Activated CD4-positive, alpha-beta memory T cell treated with anti-CD3 and anti-CD28 coated beads, Interleukin-2, amount 10 ng/mL, durations not matched to agents 7 days and 5 days (primary cell): ENCODE data around the gene KCTD13. TPM values are rescaled to one million over a fixed set of nuclear protein-coding genes. Genes with fewer than 3 reads are reported as not detected.
"Not testable (repeated sequence)": the region's sequence is repeated elsewhere in the genome, so short reads cannot be mapped to it uniquely, and the experiment has no call there.

Experiments
- CTCF ChIA-PET: fragments of 350-600 bp; sonication (Branson Sonifier 250); formaldehyde crosslinking; loops from one replicate; lab custom pipeline; 2021; ENCODE audit warnings: antibody characterized with exemption, inconsistent platforms; lab: Charles Lee
- POLR2A ChIA-PET: fragments of 350-600 bp; sonication (Branson Sonifier 250); formaldehyde crosslinking; loops from one replicate; lab custom pipeline; 2021; ENCODE audit warnings: antibody characterized with exemption; lab: Charles Lee
- DNase-seq: peaks from one replicate; pipeline ENCODE4 v3.0.0-alpha.2; 2020
- H3K27ac Mint-ChIP-seq: one replicate; pipeline ENCODE4 v1.8.0; 2021; ENCODE audit warnings: mild to moderate bottlenecking, mixed read lengths
- H3K27me3 Mint-ChIP-seq: one replicate; pipeline ENCODE4 v1.8.0; 2021; ENCODE audit warnings: mixed read lengths
- H3K36me3 Mint-ChIP-seq: one replicate; pipeline ENCODE4 v1.8.0; 2021; ENCODE audit warnings: low read depth, mixed read lengths
- H3K4me1 Mint-ChIP-seq: one replicate; pipeline ENCODE4 v1.8.0; 2021; ENCODE audit warnings: mixed read lengths
- H3K4me3 Mint-ChIP-seq: one replicate; pipeline ENCODE4 v1.8.0; 2021; ENCODE audit warnings: mild to moderate bottlenecking, mixed read lengths
- H3K9me3 Mint-ChIP-seq: one replicate; pipeline ENCODE4 v1.8.0; 2021; ENCODE audit warnings: mixed read lengths
- total RNA-seq, 2 experiments: library from RNA; stranded (reverse); gene quantifications; one replicate each; pipeline ENCODE4 v1.2.3, GENCODE V29; 2021

KCTD13 gene
- total RNA-seq, 2 experiments from 2014 or later, result 34.5 to 36.0 TPM

DNA sequence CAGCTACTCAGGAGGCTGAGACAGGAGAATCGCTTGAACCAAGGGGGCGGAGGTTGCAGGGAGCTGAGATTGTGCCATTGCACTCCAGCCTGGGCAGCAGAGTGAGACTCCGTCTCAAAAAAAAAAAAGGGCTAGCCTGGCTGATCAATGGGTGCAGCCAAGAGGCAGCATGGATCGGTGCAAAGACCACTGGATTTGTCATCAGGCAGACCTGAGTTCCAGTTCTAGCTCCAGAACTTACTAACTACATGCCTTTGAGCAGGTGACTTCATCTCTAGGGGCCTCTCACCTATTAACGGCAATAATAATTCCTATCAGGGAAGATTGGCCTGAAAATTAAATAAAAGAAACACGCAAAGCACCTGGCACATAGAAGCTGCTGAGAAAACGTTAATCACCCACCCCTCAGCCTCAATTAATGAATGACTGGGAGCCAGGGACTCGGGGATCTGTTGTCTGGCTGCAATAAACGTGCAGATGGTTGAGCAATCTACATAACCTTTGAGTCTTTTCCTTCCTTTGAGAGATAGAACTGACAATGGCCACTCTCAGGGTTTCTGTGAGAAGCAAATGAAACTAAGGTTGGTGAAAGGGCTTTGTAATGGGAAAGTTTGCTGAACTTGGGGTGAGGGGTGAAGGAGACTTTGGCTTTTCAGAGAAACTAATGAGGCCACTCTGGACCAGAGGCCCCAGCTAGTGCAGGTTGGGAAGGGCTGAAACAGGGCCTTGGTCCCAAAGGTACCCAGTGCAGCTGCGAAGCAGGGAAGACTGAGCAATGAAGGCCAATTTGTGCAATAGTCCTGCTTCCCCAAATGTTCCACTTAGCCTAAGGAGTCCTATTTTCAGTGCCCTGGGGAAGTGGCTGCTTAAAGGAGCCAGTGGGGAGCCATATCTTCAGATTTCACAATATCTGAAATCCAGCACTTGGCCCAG lies 34.2 kb downstream of the KCTD13 start:
- CTCF ChIA-PET, result no interaction called here
- POLR2A ChIA-PET, result no interaction called here
- Mint-ChIP-seq H3K27ac (no peak overlapping the region), H3K36me3 (no peaks in the 10 kb centered on the region), H3K27me3 (peaks cover 5% of the 10 kb centered on the region), H3K9me3 (no peaks in the 10 kb centered on the region), H3K4me1 (no peaks in the 10 kb centered on the region), H3K4me3 (no peak overlapping the region)
- DNase-seq, result no peak

DNA sequence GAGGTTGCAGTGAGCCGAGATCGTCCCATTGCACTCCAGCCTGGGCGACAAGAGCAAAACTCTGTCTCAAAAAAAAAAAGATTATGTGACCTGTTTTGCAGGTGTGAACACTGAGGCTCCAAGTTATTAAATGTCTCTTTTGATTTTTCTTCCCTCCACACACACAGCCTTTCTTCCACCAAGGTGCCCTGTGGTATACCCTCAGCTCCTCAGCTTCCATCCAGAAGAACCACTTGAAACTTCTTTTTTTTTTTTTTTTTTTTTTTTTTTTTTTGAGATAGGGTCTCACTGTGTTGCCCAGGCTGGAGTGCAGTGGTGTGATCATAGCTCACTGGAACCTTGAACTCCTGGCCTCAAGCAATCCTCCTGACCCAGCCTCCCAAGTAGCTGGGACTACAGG lies 36.7 kb downstream of the KCTD13 start:
- H3K9me3 Mint-ChIP-seq, H3K4me1 Mint-ChIP-seq, H3K27me3 Mint-ChIP-seq, H3K27ac Mint-ChIP-seq, POLR2A ChIA-PET, H3K4me3 Mint-ChIP-seq, CTCF ChIA-PET, DNase-seq, H3K36me3 Mint-ChIP-seq: not testable (repeated sequence)

DNA sequence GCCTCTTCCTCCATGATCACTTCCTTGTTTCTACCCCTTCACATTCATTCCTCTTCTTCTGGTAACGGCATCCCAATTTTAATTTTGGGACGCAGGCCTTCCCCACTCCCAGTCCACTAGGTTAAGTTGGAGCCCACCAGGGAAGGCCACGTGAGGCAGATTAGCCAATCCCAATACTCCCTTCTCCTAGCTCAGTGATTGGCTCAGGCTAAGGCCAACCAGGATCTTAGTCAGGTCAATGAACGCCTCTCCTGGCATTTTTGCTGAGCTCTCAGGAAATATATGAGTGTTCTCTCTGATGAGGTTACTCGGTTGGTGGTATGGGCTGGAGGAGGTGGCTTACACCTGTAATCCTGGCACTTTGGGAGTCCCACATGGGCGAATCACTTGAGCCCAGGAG lies 42.0 kb downstream of the KCTD13 start:
- peaks cover 8% of the 10 kb centered on the region for H3K27me3 Mint-ChIP-seq
- no peak overlapping the region for H3K27ac Mint-ChIP-seq
- no peak for DNase-seq
- H3K4me3 Mint-ChIP-seq, result no peak overlapping the region
- H3K36me3 Mint-ChIP-seq, result no peaks in the 10 kb centered on the region
- ChIA-PET POLR2A (interaction anchor here (0.9 kb wide), 1 partner anchor 89 kb away, joined by 3 read pairs; the partner anchor contains the start of gene TAOK2), CTCF (no interaction called here)
- no peaks in the 10 kb centered on the region for H3K9me3 Mint-ChIP-seq
- H3K4me1 Mint-ChIP-seq, result no peaks in the 10 kb centered on the region

DNA sequence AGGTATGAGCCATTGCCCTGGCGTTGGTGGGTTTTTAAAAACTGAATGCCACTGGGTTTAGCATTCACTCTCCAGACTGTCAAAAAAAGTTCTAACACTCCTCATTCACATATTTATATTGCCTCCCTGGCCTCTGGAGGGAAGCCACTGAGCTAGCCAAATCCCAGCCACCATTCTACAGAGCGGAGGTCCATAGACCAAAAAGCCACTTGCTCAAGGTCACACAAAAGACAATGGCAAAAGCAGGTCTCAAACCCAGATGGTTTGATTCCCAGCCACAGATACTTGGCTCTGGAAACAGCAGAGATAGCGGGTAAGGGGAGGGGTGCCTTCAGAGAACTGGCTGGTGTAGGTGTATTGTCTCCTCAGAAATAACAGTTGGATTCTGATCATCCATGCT lies 45.0 kb downstream of the KCTD13 start:
- ChIA-PET POLR2A (no interaction called here), CTCF (interaction anchor here (0.5 to 0.9 kb wide), 4 partner anchors 11 to 190 kb away, joined by 3 to 4 read pairs (median 3); no protein-coding TSS in a partner anchor)
- Mint-ChIP-seq H3K27ac (no peak overlapping the region), H3K27me3 (peaks cover 30% of the 10 kb centered on the region), H3K36me3 (no peaks in the 10 kb centered on the region), H3K9me3 (no peaks in the 10 kb centered on the region), H3K4me3 (no peak overlapping the region), H3K4me1 (peaks cover 16% of the 10 kb centered on the region)
- no peak for DNase-seq

DNA sequence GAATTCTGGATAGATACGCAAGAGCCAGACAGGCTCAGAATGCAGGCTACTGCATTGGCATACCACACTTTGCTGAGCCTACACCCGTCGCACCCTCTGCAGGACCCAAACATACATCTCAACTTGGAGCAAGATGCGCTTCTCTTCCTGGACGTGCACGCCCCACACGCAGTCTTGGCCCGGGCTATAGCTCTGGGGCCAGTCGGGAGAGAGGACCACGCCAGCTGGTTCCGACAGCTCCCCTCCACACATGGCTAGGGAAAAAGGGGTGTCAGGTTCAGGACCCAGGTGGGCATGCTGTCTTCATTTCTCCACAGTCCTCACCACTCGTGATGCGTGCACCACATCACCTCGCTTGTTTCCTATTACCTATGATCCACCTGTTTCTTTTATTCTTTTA lies 47.9 kb downstream of the KCTD13 start:
- ChIA-PET POLR2A (interaction anchor here (1.3 kb wide), 1 partner anchor 71 kb away, joined by 3 read pairs; no protein-coding TSS in a partner anchor), CTCF (interaction anchor here (1.5 kb wide), 1 partner anchor 88 kb away, joined by 4 read pairs; the partner anchor contains the start of gene KIF22)
- no peak for DNase-seq
- Mint-ChIP-seq H3K9me3 (no peaks in the 10 kb centered on the region), H3K27me3 (peaks cover 34% of the 10 kb centered on the region), H3K4me1 (peaks cover 16% of the 10 kb centered on the region), H3K36me3 (no peaks in the 10 kb centered on the region), H3K27ac (no peak overlapping the region), H3K4me3 (no peak overlapping the region)

DNA sequence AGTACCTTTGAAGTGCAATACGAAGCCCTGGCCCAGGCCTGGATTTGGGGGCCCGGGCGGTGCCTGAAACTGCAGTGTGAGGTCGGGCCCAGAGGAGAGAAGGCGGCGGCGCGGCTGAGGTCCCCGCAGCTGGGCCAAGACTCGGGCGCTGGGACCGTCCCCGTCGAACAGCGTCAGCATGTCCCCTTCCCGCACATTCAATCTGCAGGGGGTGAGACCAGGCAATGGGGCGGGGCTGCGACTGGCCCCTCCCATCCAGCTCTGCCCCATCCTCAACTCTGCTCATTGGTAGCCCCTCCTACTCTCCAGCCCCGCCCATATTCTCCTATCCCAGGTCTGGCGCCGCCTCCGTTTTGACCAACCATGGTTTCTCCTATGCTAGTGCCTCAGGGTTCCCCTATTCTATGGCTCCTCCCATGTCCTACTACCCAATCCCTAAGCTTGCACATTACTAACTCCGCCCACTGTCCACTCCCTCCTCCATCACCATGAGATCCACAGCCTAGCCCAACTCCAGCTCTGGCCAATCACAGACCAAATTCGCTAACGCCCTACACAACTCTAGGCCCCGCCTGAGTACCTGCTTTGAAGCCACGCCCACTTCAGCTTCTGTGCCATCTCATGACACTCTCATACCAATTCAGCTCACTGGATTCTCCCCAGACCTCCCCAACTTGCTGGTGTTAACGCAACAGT lies 48.6 kb downstream of the KCTD13 start:
- H3K36me3 Mint-ChIP-seq, result no peaks in the 10 kb centered on the region
- H3K27ac Mint-ChIP-seq, result no peak overlapping the region
- H3K4me1 Mint-ChIP-seq, result peaks cover 16% of the 10 kb centered on the region
- DNase-seq, result peak; percentile 66
- ChIA-PET POLR2A (interaction anchor here (1.1 to 1.3 kb wide), 2 partner anchors 22 to 70 kb away, joined by 3 read pairs; partner anchors contain the start of gene SEZ6L2), CTCF (interaction anchor here (1.5 kb wide), 1 partner anchor 87 kb away, joined by 4 read pairs; the partner anchor contains the start of gene KIF22)
- no peaks in the 10 kb centered on the region for H3K9me3 Mint-ChIP-seq
- peak overlapping the region; percentile 18 for H3K4me3 Mint-ChIP-seq
- H3K27me3 Mint-ChIP-seq, result peaks cover 31% of the 10 kb centered on the region

DNA sequence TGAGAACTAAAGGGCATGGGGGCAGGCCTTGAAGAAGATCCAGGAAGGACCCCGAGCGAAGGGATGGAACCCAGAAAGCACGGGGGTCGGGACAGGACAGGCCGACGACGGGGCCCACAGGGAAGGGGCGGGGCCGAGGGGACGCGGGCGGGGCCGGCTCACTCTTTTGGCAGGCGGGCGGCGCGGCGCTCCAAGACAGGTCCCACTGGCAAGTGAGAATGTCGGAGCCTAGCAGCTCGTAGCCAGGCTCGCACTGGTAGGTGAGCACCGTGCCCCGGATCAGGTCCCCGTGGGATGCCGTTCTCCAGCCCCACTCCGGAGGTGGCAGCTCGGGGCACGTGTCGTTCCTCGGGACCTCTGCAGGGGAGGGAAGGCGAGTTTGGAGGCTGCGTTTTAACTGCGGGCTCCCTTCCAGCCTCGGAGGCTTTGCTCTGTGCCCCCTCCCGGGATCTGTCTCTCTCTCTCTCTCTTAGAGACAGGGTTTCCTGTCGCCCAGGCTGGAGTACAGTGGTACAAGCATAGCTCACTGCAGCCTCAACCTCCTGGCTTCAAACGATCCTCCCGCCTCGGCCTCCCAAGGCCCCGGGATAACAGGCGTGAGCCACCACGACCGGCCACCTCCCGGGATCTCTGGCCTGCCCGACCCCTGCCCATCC lies 49.3 kb downstream of the KCTD13 start:
- H3K36me3 Mint-ChIP-seq, result no peaks in the 10 kb centered on the region
- peak; percentile 44 for DNase-seq
- no peaks in the 10 kb centered on the region for H3K9me3 Mint-ChIP-seq
- H3K4me1 Mint-ChIP-seq, result peaks cover 16% of the 10 kb centered on the region
- ChIA-PET POLR2A (interaction anchor here (1.1 to 1.3 kb wide), 2 partner anchors 23 to 70 kb away, joined by 3 read pairs; partner anchors contain the start of gene SEZ6L2), CTCF (interaction anchor here (1.5 kb wide), 1 partner anchor 87 kb away, joined by 4 read pairs; the partner anchor contains the start of gene KIF22)
- H3K27me3 Mint-ChIP-seq, result peaks cover 31% of the 10 kb centered on the region
- H3K4me3 Mint-ChIP-seq, result peak overlapping the region; percentile 41
- H3K27ac Mint-ChIP-seq, result no peak overlapping the region

DNA sequence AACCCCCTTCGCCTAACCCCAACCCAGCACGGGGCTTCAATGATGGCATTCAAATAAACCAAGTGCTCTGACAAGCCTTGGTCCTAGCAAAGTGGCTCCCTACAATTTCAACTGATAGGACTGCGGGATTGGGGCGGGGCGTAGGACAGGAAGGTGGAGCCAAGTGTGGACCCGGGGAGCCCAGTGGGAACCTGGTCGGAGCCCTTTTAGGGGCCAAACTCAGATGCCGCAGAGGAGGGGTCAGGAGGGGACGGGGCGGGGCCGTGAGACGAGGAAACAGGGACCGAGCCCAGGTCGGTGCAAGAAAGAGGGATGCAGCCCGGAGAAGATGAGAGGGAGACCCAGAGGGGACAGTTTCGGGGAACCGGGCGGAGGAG lies 49.8 kb downstream of the KCTD13 start:
- Mint-ChIP-seq H3K4me1 (peaks cover 16% of the 10 kb centered on the region), H3K9me3 (no peaks in the 10 kb centered on the region), H3K27ac (no peak overlapping the region), H3K4me3 (peak overlapping the region; percentile 41), H3K36me3 (no peaks in the 10 kb centered on the region), H3K27me3 (peaks cover 31% of the 10 kb centered on the region)
- POLR2A ChIA-PET, result no interaction called here
- no peak for DNase-seq
- CTCF ChIA-PET, result no interaction called here

DNA sequence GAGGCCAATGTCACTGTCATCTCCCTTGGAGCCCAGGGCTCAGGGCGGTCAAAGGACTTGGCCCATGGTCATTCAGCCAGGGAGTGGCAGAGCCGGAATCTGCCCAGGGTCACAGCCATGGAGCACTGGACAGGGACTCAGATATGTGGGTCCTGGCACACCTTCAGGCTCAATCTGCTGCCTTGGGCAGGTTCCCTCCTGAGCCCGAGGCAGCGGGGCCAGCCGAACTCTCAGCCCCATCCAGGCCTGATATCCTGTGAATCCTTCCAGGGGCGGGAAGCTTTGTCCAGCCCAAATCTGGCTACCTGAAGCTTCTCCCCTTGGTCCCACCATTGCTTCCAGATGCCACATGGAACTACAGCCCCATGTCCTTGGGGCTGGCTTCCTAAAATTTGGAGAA lies 50.8 kb downstream of the KCTD13 start:
- ChIA-PET CTCF (interaction anchor here (0.5 kb wide), 1 partner anchor 181 kb away, joined by 6 read pairs; no protein-coding TSS in a partner anchor), POLR2A (no interaction called here)
- no peak overlapping the region for H3K27ac Mint-ChIP-seq
- peaks cover 31% of the 10 kb centered on the region for H3K27me3 Mint-ChIP-seq
- no peak for DNase-seq
- no peak overlapping the region for H3K4me3 Mint-ChIP-seq
- peaks cover 16% of the 10 kb centered on the region for H3K4me1 Mint-ChIP-seq
- no peaks in the 10 kb centered on the region for H3K36me3 Mint-ChIP-seq
- H3K9me3 Mint-ChIP-seq, result no peaks in the 10 kb centered on the region

DNA sequence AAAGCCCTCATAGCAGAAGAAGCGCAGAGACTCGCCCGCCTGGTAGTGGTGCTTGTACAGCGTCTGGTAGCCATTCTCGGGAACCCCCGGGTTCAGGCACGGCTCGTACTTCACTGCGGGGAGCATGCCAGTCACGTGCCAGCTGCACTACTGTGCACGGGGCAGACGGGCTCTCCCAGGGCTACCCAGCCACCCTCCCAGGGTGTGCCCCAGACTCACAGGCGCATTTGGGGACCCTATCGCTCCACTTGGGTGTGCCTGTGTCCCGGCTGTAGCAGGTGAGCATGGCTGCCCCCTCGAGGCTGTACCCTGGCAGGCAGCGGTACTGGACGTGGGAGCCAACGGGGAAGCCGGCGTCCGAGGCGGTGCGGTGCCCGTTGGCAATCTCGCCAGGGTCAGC lies 52.7 kb downstream of the KCTD13 start:
- H3K27ac Mint-ChIP-seq, result no peak overlapping the region
- H3K4me1 Mint-ChIP-seq, result peaks cover 16% of the 10 kb centered on the region
- peaks cover 26% of the 10 kb centered on the region for H3K27me3 Mint-ChIP-seq
- CTCF ChIA-PET, result no interaction called here
- POLR2A ChIA-PET, result interaction anchor here (1.2 kb wide), 1 partner anchor 120 kb away, joined by 3 read pairs; no protein-coding TSS in a partner anchor
- DNase-seq, result no peak
- no peaks in the 10 kb centered on the region for H3K9me3 Mint-ChIP-seq
- no peaks in the 10 kb centered on the region for H3K36me3 Mint-ChIP-seq
- no peak overlapping the region for H3K4me3 Mint-ChIP-seq

DNA sequence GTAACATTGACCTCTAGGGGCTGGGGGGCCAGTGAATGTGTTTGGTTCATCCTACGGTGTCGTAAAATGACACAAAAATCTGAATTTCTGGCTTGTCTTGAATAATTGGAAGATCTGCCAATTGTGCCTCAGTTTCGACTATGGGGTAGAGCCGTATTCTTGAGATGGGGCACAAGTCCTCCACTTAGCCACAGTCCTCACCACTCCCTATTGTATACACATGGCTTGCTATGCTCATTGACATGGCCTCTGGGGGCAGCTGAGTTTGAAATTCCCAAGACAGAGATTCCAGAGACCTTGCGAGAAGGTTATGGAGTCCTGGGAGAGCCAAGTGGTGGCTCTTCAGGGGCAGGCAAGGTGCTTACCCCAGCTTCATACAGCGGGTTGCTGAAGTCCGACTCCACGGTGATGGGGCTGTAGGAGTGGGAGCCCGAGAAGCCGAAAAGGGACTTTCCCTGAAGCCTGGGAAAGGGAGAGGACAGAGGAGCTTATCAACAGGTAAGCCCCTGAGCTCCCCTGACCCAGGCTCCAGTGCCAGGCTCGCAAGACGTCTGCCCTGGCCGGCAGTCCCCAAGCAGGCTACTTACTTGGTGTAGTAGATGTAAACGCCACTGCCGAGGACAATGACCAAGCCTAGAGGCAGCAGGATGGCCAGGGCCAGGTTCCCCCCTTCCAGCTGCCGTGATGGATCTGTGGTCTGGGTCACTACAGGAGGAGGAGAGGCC lies 54.0 kb downstream of the KCTD13 start:
- POLR2A ChIA-PET, result interaction anchor here (1.2 kb wide), 1 partner anchor 122 kb away, joined by 3 read pairs; no protein-coding TSS in a partner anchor
- no peak overlapping the region for H3K4me3 Mint-ChIP-seq
- no peak overlapping the region for H3K27ac Mint-ChIP-seq
- peaks cover 12% of the 10 kb centered on the region for H3K27me3 Mint-ChIP-seq
- no peaks in the 10 kb centered on the region for H3K36me3 Mint-ChIP-seq
- CTCF ChIA-PET, result no interaction called here
- H3K9me3 Mint-ChIP-seq, result no peaks in the 10 kb centered on the region
- peaks cover 10% of the 10 kb centered on the region for H3K4me1 Mint-ChIP-seq
- DNase-seq, result no peak

DNA sequence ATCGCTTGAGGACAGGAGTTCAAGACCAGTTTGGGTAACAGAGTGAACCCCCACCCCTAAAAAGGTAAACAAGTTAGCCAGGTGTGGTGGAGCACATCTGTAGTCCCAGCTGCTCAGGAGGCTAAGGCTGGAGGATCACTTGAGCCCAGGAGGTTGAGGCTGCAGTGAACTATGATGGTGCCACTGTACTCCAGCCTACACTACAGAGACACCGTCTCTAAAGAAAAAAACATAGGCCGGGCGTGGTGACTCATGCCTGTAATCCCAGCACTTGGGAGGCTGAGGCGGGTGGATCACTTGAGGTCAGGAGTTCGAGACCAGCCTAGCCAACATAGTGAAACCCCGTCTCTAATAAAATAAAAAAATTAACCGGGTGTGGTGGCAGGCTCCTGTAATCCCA lies 57.0 kb downstream of the KCTD13 start:
- H3K36me3 Mint-ChIP-seq, POLR2A ChIA-PET, H3K27me3 Mint-ChIP-seq, H3K9me3 Mint-ChIP-seq, H3K27ac Mint-ChIP-seq, H3K4me3 Mint-ChIP-seq, H3K4me1 Mint-ChIP-seq, CTCF ChIA-PET, DNase-seq: not testable (repeated sequence)
